Measurements from ENCODE around the gene MOB1B. TPM values are rescaled to one million over a fixed set of nuclear protein-coding genes. Genes with fewer than 3 reads are reported as not detected.

Gene MOB1B
- total RNA-seq, 1 donor from 2014 or later, result 59.6 TPM

GRCh38 chr4:70914000-70914399 lies 11.8 kb downstream of the MOB1B start:
- no peak for DNase-seq (ENCODE audit: low read depth)

- no peak for DNase-seq (ENCODE audit: low read depth)
These were observed 12.5 kb downstream of the MOB1B start for GRCh38 chr4:70914631-70915030.

- no peak for DNase-seq (ENCODE audit: low read depth)
These were observed 13.1 kb downstream of the MOB1B start for GRCh38 chr4:70915036-70915815.

- no peak for DNase-seq (ENCODE audit: low read depth)
These were observed 13.8 kb downstream of the MOB1B start for GRCh38 chr4:70915874-70916559.

- no peak for DNase-seq (ENCODE audit: low read depth)
These were observed 18.4 kb downstream of the MOB1B start for GRCh38 chr4:70920592-70920991.

- DNase-seq (ENCODE audit: low read depth), result no peak
These were observed 23.2 kb downstream of the MOB1B start for GRCh38 chr4:70925418-70925817.

GRCh38 chr4:70925899-70926635 lies 23.9 kb downstream of the MOB1B start:
- no peak for DNase-seq (ENCODE audit: low read depth)

GRCh38 chr4:70927502-70928137 lies 25.5 kb downstream of the MOB1B start:
- no peak for DNase-seq (ENCODE audit: low read depth)

GRCh38 chr4:70930530-70931256 lies 28.5 kb downstream of the MOB1B start:
- no peak for DNase-seq (ENCODE audit: low read depth)

GRCh38 chr4:70931347-70931746 lies 29.2 kb downstream of the MOB1B start:
- DNase-seq (ENCODE audit: low read depth), result no peak

GRCh38 chr4:70932984-70933383 lies 30.8 kb downstream of the MOB1B start:
- no peak for DNase-seq (ENCODE audit: low read depth)

- DNase-seq (ENCODE audit: low read depth), result no peak
These were observed 33.0 kb downstream of the MOB1B start for GRCh38 chr4:70935038-70935695.

GRCh38 chr4:70936200-70936787 lies 34.1 kb downstream of the MOB1B start:
- DNase-seq (ENCODE audit: low read depth), result no peak

- DNase-seq (ENCODE audit: low read depth), result no peak
These were observed 35.9 kb downstream of the MOB1B start for GRCh38 chr4:70938086-70938485.

- no peak for DNase-seq (ENCODE audit: low read depth)
These were observed 38.0 kb downstream of the MOB1B start for GRCh38 chr4:70940134-70940533.

- no peak for DNase-seq (ENCODE audit: low read depth)
These were observed 40.9 kb downstream of the MOB1B start for GRCh38 chr4:70943114-70943513.

GRCh38 chr4:70945046-70945445 lies 42.9 kb downstream of the MOB1B start:
- no peak for DNase-seq (ENCODE audit: low read depth)

GRCh38 chr4:70945452-70946055 lies 43.4 kb downstream of the MOB1B start:
- DNase-seq (ENCODE audit: low read depth), result no peak

- no peak for DNase-seq (ENCODE audit: low read depth)
These were observed 44.8 kb downstream of the MOB1B start for GRCh38 chr4:70946939-70947338.

All from myocyte (in vitro differentiated cells).